Cerebellar cortex (tissue), 1 donor: ENCODE data around the gene KIR2DL1.
"Not testable (repeated sequence)": the region's sequence is repeated elsewhere in the genome, so short reads cannot be mapped to it uniquely, and the experiment has no call there.

Experiments used
- DNase-seq: peaks from one replicate; pipeline ENCODE4 v3.0.0-alpha.2; 2015; ENCODE audit warnings: low spot score

KIR2DL1 gene

GRCh38 chr19:54817670-54818536 lies 48.3 kb downstream of the KIR2DL1 start:
- no peak for DNase-seq

GRCh38 chr19:54824416-54824815 lies 54.8 kb downstream of the KIR2DL1 start:
- not testable (repeated sequence) for DNase-seq

GRCh38 chr19:54825326-54825725 lies 55.7 kb downstream of the KIR2DL1 start:
- DNase-seq: not testable (repeated sequence)

- not testable (repeated sequence) for DNase-seq
Observed at GRCh38 chr19:54828064-54828463, 58.5 kb downstream of the KIR2DL1 start.

- not testable (repeated sequence) for DNase-seq
Observed at GRCh38 chr19:54832496-54832895, 62.9 kb downstream of the KIR2DL1 start, which contains the start of gene KIR2DS4. TSS of gene KIR2DS4 (plus strand) at chr19:54832676.
